Hepatocyte (in vitro differentiated cells): Measurements from ENCODE around the gene GPER1. TPM values are rescaled to one million over a fixed set of nuclear protein-coding genes. Genes with fewer than 3 reads are reported as not detected.

Source experiments
- DNase-seq: peaks from one replicate; pipeline ENCODE4 v3.0.0-alpha.2; 2016; ENCODE audit warnings: low spot score
- H2AFZ ChIP-seq: fragments of 200-600 bp; sonication (generic); 2 replicates; pipeline ENCODE4 v1.6.0; 2016; ENCODE audit warnings: antibody characterized with exemption, mild to moderate bottlenecking
- H3K27ac ChIP-seq: fragments of 200-600 bp; sonication (generic); 2 replicates; pipeline ENCODE4 v1.5.1; 2016; ENCODE audit warnings: mild to moderate bottlenecking
- H3K27me3 ChIP-seq: fragments of 200-600 bp; sonication (generic); 2 replicates; pipeline ENCODE4 v1.6.1; 2016
- H3K36me3 ChIP-seq: fragments of 200-600 bp; sonication (generic); replicated peaks from 2 replicates; pipeline ENCODE4 v1.5.1; 2016; ENCODE audit warnings: low read depth; ENCODE audit not compliant: insufficient read depth
- H3K4me1 ChIP-seq: fragments of 200-600 bp; sonication (generic); 2 replicates; pipeline ENCODE4 v1.5.1; 2016; ENCODE audit warnings: mild to moderate bottlenecking, moderate library complexity; ENCODE audit not compliant: insufficient read depth
- H3K4me2 ChIP-seq: fragments of 200-600 bp; sonication (generic); 2 replicates; pipeline ENCODE4 v1.6.0; 2016
- H3K4me3 ChIP-seq: fragments of 200-600 bp; sonication (generic); 2 replicates; pipeline ENCODE4 v1.5.1; 2016; ENCODE audit warnings: mild to moderate bottlenecking
- H3K79me2 ChIP-seq: fragments of 200-600 bp; sonication (generic); 2 replicates; pipeline ENCODE4 v1.6.0; 2017; ENCODE audit warnings: mild to moderate bottlenecking
- H3K9me2 ChIP-seq: fragments of 200-600 bp; sonication (generic); replicated peaks from 2 replicates; pipeline ENCODE4 v1.6.0; 2017; ENCODE audit warnings: mild to moderate bottlenecking; ENCODE audit not compliant: insufficient read depth
- H3K9me3 ChIP-seq: fragments of 200-600 bp; sonication (generic); 2 replicates; pipeline ENCODE4 v1.5.1; 2016; ENCODE audit warnings: low read depth, mild to moderate bottlenecking
- H4K20me1 ChIP-seq: fragments of 200-600 bp; sonication (generic); 2 replicates; pipeline ENCODE4 v1.6.0; 2016; ENCODE audit warnings: mild to moderate bottlenecking; ENCODE audit not compliant: insufficient read depth, poor library complexity, severe bottlenecking
- EZH2 ChIP-seq: fragments of 200-600 bp; sonication (generic); IDR thresholded peaks from 2 replicates; pipeline ENCODE4 v1.6.1; 2016; ENCODE audit warnings: antibody characterized with exemption, mild to moderate bottlenecking, borderline replicate concordance
- EZH2phosphoT487 ChIP-seq: fragments of 200-600 bp; sonication (generic); IDR thresholded peaks from one replicate; pipeline ENCODE4 v1.6.1; 2018; ENCODE audit warnings: antibody characterized with exemption, mild to moderate bottlenecking, low read depth, moderate library complexity; ENCODE audit not compliant: unreplicated experiment, severe bottlenecking
- WGBS: methylation state at CpG from one replicate; pipeline ENCODE4 v1.1.6; 2016; ENCODE audit warnings: low lambda C conversion rate; ENCODE audit errors: missing lambda C conversion rate; 5-methylcytosine and 5-hydroxymethylcytosine counted together
- polyA plus RNA-seq: library from polyadenylated mRNA; unstranded; fragments of >200 nt; fragmentation: Nextera tagmentation; extraction: Ambion mirVana; gene quantifications from 2 replicates; pipeline ENCODE4 v1.2.1, GENCODE V29; 2016
- total RNA-seq: library from RNA; depleted of rRNA; stranded (reverse); fragments of >200 nt; gene quantifications from 2 replicates; pipeline ENCODE4 v1.2.3, GENCODE V29; 2014
- TF ChIP-seq, protein P1 (sequence below): fragments of 200-600 bp; sonication (generic); IDR thresholded peaks from 2 replicates; pipeline ENCODE4 v1.5.1; 2016; ENCODE audit warnings: antibody characterized with exemption, mild to moderate bottlenecking; ENCODE audit not compliant: poor library complexity

Gene GPER1
- total and polyA plus RNA-seq, 2 experiments from 2014 or later: 4.5 to 11.1 TPM

- 97% methylated on average over 43 of the region's 55 CpGs for WGBS
- H3K79me2 ChIP-seq: peaks cover 2% of the 10 kb centered on the region
- no peak for DNase-seq
- TF ChIP-seq EZH2phosphoT487: no peak
- TF ChIP-seq, protein P1, sequence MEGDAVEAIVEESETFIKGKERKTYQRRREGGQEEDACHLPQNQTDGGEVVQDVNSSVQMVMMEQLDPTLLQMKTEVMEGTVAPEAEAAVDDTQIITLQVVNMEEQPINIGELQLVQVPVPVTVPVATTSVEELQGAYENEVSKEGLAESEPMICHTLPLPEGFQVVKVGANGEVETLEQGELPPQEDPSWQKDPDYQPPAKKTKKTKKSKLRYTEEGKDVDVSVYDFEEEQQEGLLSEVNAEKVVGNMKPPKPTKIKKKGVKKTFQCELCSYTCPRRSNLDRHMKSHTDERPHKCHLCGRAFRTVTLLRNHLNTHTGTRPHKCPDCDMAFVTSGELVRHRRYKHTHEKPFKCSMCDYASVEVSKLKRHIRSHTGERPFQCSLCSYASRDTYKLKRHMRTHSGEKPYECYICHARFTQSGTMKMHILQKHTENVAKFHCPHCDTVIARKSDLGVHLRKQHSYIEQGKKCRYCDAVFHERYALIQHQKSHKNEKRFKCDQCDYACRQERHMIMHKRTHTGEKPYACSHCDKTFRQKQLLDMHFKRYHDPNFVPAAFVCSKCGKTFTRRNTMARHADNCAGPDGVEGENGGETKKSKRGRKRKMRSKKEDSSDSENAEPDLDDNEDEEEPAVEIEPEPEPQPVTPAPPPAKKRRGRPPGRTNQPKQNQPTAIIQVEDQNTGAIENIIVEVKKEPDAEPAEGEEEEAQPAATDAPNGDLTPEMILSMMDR: no peak
- no peak for TF ChIP-seq EZH2
- no peaks in the 10 kb centered on the region for H3K9me2 ChIP-seq
- no peaks in the 10 kb centered on the region for H3K36me3 ChIP-seq
- H3K9me3 ChIP-seq: no peaks in the 10 kb centered on the region
- no peaks in the 10 kb centered on the region for H4K20me1 ChIP-seq
- no peak overlapping the region for H3K4me3 ChIP-seq
- H3K4me1 ChIP-seq: no peaks in the 10 kb centered on the region
- H3K4me2 ChIP-seq: no peak overlapping the region
- no peaks in the 10 kb centered on the region for H3K27me3 ChIP-seq
- H3K27ac ChIP-seq: no peak overlapping the region
- no peak overlapping the region for H2AFZ ChIP-seq
Observed at GRCh38 chr7:1109581-1110310, 21.8 kb downstream of the GPER1 start.

DNA sequence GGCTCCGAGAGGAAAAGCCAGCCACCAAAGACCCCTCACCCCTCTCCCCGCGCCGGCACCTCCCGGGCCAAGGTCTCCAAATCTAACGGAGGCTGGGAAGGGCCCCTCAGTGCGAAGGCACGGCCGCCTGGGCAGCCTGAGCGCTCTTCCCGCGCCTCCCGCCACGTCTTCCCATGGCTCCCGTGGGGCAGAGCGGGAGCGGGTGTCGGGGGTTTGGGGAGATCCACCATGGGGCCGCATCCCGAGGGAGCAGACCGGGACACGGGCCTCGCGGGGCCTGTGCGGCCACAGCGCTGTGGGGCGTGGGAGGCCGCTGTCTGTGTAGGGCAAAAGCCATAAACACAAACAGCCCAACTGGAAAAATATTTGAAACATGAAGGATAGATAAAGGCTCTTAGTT lies 22.4 kb downstream of the GPER1 start:
- Histone ChIP-seq H3K79me2 (peaks cover 2% of the 10 kb centered on the region), H2AFZ (no peak overlapping the region), H3K27me3 (no peaks in the 10 kb centered on the region), H3K27ac (no peak overlapping the region), H3K9me3 (no peaks in the 10 kb centered on the region), H3K4me1 (no peaks in the 10 kb centered on the region), H3K36me3 (no peaks in the 10 kb centered on the region), H4K20me1 (no peaks in the 10 kb centered on the region), H3K4me2 (no peak overlapping the region), H3K9me2 (no peaks in the 10 kb centered on the region), H3K4me3 (no peak overlapping the region)
- DNase-seq: no peak
- 95% methylated on average over 27 of the region's 28 CpGs for WGBS
- TF ChIP-seq EZH2: no peak
- TF ChIP-seq, protein P1: no peak
- no peak for TF ChIP-seq EZH2phosphoT487

DNA sequence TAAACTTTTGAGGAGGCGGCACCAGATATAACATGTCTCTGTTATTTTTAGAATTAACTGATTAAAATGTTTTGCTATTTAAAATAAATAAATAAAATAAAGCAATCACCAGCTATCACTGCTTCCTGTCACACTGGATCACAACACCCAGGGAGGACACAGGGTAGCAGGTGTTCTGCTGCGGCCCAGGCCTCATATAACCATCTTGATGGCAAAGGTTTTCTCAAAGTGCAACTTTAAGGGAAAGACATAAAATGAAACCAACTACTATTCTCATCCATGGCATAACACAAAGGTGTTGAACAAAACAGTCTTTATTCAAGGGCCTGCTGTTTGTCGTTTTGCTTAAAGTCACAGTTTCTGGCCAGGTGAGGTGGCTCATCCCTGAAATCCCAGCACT lies 23.2 kb downstream of the GPER1 start:
- TF ChIP-seq EZH2 (no peak), EZH2phosphoT487 (no peak)
- TF ChIP-seq, protein P1: no peak
- no peak overlapping the region for H2AFZ ChIP-seq
- H3K79me2 ChIP-seq: peaks cover 2% of the 10 kb centered on the region
- H3K36me3 ChIP-seq: no peaks in the 10 kb centered on the region
- no peaks in the 10 kb centered on the region for H4K20me1 ChIP-seq
- WGBS: 92% methylated on average over 3 of the region's 3 CpGs
- no peaks in the 10 kb centered on the region for H3K9me2 ChIP-seq
- H3K4me1 ChIP-seq: no peaks in the 10 kb centered on the region
- H3K27ac ChIP-seq: no peak overlapping the region
- no peak overlapping the region for H3K4me2 ChIP-seq
- no peak overlapping the region for H3K4me3 ChIP-seq
- no peaks in the 10 kb centered on the region for H3K9me3 ChIP-seq
- H3K27me3 ChIP-seq: no peaks in the 10 kb centered on the region
- DNase-seq: no peak
